ENCODE measurements around the gene PFN1.
"Not testable (repeated sequence)": the region's sequence is repeated elsewhere in the genome, so short reads cannot be mapped to it uniquely, and the experiment has no call there.

PFN1 gene

DNA sequence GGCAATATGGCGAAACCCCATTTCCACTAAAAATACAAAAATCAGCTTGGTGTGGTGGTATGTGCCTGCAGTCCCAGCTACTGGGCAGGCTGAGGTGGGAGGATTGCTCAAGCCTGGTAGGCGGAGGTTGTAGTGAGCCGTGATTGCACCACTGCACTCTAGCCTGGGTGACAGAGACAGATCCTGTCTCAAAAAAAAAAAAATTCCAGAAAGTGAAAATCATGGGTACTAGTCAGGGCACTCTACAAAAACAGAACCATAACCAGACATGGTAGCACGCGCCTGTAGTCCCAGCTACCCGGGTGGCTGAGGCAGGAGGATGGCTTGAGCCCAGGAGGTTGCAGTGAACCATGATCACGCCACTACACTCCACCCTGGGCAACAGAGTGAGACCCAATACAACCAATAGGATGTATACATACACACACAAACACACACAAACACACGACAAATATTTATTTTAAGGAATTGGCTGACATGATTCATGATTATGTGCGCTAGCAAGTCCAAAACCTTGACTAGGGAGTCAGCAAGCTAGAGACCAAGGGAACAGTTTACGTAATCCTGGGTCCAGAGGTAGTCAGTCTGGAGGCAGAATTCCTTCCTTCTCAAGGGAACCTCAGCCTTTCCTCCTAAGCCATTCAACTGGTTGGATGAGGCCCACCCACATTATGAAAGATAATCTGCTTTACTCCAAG is 27.8 kb downstream of the PFN1 start:
- no peak for DNase-seq

- DNase-seq = no peak
Measured at GRCh38 chr17:4919511-4920047, 28.8 kb downstream of the PFN1 start.

GRCh38 chr17:4914551-4914950 is 33.8 kb downstream of the PFN1 start:
- DNase-seq = not testable (repeated sequence)

- DNase-seq = no peak
Measured at GRCh38 chr17:4913994-4914393, 34.3 kb downstream of the PFN1 start.

DNA sequence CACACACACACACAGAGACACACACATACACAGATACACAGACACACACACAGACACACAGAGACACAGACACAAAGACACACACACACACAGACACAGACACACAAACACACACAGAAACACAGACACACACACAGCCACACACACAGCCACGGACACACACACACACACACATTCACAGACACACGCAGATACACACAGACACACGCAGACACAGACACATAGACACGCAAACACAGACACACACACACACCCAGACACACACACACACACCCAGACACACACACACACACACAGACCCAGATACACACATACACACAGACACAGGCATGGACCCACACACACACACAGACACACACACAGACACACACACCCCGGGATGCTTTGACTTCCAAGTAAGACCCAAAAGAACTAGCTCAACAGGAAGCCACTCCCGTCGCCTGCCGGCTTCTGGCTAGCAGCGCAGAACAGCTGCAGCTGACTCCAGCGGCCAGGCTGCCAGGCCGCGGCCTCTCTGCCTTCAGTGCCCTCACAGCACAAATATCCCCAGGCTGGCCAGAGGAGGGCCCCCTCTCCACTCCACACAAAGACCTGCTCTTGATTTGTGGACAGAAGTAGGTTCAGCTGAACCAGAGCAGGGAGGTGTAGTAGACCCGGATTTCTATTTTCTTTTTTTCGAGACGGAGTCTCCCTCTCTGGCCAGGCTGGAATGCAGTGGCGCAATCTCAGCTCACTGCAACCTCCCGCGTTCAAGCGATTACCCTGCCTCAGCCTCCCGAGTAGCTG is 39.4 kb downstream of the PFN1 start:
- DNase-seq = peak; percentile 54

DNA sequence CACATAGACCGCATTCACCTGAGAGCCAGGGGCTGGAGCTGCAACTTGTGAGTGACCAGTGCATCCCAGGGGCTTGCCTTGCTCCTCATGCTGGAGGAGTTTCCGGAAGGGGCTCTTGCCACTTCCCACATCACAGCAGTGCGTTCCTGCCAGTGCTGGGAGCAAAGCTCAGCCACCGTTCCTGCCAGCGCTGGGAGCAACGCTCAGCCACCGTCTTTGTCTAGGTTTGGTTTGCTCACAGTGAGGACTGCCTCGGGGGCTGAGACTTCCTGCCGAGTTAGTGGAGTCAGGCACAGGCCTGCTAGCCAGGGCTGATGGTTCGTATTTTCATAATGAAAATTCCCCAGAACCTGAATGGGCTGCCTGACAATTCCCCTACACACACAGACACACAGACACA is 40.0 kb downstream of the PFN1 start:
- no peak for DNase-seq

GRCh38 chr17:4906642-4907041 is 41.7 kb downstream of the PFN1 start:
- not testable (repeated sequence) for DNase-seq

- DNase-seq = peak; percentile 46
Measured at GRCh38 chr17:4903051-4903818, 45.1 kb downstream of the PFN1 start, which contains the start of gene CHRNE. Gene CHRNE, minus strand, starts transcription at chr17:4903098. Its CDS starts 35 bp downstream, at chr17:4903063.

DNA sequence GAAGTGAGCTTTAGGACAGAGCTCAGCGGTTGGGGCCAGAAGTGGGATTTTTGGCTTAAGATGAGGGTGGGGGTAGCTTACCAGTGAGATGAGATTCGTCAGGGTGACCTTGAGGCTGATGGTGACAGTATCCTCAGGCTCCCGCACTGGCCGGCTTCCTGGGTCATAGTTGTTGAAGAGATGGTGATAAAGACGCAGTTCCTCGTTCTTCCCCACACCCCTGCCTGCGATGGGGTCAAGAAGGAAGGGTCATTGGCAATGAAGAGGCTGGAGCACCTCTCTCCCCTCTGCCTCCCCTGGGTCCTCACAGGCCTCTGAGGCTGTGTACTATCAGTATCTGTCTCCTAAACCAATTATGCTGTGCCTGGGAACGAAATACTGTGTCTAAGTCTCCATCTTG is 45.8 kb downstream of the PFN1 start:
- DNase-seq = no peak

- DNase-seq = no peak
Measured at GRCh38 chr17:4901648-4902344, 46.5 kb downstream of the PFN1 start.

DNA sequence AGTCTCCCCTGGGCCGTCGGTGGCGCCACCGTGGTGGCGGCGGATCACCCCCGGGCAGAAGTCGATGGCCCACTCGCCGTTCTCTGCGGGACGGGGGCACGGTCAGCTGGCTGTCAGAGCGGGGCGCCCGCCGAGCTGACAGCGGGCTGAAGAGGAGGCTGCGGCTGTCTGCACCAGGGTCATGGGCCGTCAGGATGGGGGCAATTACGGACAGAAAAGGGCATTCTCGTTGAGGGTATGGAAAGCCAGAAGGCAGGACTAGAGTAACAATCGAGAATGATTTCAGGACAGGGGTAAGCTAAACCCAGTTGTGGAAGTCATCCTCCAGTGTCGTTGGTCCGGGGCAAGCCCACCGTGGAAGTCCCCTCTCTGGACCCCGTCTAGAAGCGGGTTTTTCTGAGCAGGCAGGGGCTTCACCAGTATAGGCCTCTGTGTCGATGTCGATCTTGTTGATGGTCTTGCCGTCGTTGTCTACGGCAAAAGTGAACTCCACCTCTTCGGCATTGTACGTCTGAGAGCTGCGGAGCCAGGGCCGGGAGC is 47.2 kb downstream of the PFN1 start:
- DNase-seq = no peak

DNA sequence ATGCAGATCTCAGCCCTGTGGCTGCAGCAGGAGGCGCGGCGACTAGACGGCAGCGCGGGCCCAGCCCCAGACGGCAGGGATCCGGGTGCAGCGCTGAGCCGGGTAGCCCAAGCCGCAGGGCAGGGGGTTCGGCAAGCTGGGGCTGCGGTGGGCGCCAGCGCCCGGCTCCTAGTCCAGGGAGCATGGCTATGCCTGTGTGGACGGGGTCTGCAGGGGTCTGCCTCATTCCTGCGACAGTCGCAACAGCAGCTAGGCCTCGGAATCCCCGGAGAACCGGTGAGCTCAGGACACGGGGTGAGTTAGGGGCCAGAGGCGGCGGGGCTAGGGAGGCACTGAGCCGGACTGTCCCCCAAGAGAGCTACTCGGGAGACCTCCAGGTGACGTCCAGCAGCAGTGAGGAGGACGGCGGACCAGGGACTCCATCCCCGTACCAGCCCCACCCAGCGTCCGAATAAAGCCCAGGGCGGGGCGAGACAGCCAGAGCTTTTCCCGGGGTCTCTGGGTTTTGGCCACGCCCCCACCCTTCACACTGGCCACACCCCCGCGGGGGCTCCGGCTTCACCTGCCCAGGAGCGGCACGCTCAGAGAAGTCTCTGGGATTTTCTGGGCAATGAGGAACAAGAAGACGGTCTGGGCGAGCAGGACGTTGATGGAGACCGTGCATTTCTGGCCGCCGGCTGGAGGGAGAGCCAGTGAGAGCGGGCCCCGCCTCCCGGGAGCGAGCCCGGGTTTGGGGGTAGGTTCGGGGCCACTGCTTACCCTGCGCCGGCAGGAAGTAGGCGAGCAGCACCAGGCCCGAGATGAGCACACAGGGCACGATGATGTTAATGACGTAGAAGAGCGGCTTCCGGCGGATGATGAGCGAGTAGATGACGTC is 47.9 kb downstream of the PFN1 start:
- DNase-seq = no peak

- no peak for DNase-seq
Measured at GRCh38 chr17:4899341-4900230, 48.7 kb downstream of the PFN1 start, which contains the start of gene C17orf107. Gene C17orf107, plus strand, starts transcription at chr17:4899536. Its CDS starts 227 bp downstream, at chr17:4899763.

- DNase-seq = no peak
Measured at GRCh38 chr17:4898927-4899326, 49.4 kb downstream of the PFN1 start.

GRCh38 chr17:4898351-4898750 is 50.0 kb downstream of the PFN1 start:
- no peak for DNase-seq

DNA sequence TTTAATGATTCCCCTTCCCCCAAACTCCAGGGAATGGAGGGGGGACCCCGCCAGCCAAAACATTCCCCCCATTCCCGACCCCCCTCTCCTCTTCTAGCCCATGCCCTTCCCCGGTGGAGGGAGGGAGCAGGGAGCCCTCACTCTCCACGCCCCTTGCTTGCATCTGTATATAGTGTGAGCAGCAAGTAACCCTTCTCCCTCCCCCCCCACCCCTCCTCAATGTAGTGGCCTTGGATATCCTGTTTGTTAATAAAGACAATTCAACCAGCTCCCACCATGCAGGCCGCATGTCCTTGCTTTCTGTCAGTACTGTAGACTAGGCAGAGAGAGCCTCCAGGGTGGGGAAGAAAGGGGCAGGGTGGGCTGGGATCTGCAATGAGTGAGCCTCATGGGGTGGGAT is 50.5 kb downstream of the PFN1 start:
- no peak for DNase-seq

DNA sequence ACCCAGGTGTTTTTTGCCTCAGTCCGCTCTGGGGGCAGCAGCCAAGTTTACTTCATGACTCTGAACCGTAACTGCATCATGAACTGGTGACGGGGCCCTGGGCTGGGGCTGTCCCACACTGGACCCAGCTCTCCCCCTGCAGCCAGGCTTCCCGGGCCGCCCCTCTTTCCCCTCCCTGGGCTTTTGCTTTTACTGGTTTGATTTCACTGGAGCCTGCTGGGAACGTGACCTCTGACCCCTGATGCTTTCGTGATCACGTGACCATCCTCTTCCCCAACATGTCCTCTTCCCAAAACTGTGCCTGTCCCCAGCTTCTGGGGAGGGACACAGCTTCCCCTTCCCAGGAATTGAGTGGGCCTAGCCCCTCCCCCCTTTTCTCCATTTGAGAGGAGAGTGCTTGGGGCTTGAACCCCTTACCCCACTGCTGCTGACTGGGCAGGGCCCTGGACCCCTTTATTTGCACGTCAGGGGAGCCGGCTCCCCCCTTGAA is 51.1 kb downstream of the PFN1 start:
- no peak for DNase-seq

GRCh38 chr17:4896332-4897197 is 51.8 kb downstream of the PFN1 start:
- no peak for DNase-seq
